Upper lobe of left lung (tissue), 4 donors: ENCODE data around the gene ZNF177.

ENCODE experiments used
- EP300 ChIP-seq, 4 donors: sonication (generic); formaldehyde crosslinking; IDR thresholded peaks; one replicate each; pipeline ENCODE4 v1.5.1; 2017; ENCODE audit warnings: antibody characterized with exemption in 4 of 4, control low read depth in 2 of 4
- POLR2A ChIP-seq, 4 donors: fragments of 450-650 bp; IDR thresholded peaks; one replicate each; pipeline ENCODE4 v1.5.1; 2016 to 2017; ENCODE audit warnings: antibody characterized with exemption in 4 of 4, mild to moderate bottlenecking in 2 of 4
- TF ChIP-seq, protein P1 (sequence below), 6 experiments: fragments of 450-650 bp in 4 of 6; fragments of 200-600 bp in 2 of 6; sonication (generic) in 2 of 6; IDR thresholded peaks; one replicate each; pipeline ENCODE4 v1.5.1; 2016 to 2019; ENCODE audit warnings: antibody characterized with exemption in 6 of 6

DNA sequence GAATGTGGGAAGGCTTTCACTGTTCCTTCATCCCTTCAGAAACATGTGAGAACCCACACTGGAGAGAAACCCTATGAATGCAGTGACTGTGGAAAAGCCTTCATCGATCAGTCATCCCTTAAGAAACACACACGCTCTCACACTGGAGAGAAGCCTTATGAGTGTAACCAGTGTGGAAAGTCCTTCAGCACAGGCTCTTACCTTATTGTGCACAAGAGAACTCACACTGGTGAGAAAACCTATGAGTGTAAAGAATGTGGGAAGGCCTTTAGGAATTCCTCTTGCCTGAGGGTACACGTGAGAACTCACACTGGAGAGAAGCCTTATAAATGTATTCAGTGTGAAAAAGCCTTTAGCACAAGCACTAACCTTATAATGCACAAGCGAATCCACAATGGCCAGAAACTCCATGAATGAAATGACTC, 18.6 kb downstream of the ZNF177 start:
- no peak for TF ChIP-seq POLR2A (IDR thresholded peaks at IDR 0.05)
- TF ChIP-seq, protein P1, sequence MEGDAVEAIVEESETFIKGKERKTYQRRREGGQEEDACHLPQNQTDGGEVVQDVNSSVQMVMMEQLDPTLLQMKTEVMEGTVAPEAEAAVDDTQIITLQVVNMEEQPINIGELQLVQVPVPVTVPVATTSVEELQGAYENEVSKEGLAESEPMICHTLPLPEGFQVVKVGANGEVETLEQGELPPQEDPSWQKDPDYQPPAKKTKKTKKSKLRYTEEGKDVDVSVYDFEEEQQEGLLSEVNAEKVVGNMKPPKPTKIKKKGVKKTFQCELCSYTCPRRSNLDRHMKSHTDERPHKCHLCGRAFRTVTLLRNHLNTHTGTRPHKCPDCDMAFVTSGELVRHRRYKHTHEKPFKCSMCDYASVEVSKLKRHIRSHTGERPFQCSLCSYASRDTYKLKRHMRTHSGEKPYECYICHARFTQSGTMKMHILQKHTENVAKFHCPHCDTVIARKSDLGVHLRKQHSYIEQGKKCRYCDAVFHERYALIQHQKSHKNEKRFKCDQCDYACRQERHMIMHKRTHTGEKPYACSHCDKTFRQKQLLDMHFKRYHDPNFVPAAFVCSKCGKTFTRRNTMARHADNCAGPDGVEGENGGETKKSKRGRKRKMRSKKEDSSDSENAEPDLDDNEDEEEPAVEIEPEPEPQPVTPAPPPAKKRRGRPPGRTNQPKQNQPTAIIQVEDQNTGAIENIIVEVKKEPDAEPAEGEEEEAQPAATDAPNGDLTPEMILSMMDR (IDR thresholded peaks at IDR 0.05) = no peak
- no peak for TF ChIP-seq EP300 (IDR thresholded peaks at IDR 0.05)
